Measurements from ENCODE around the gene NMT2. TPM values are rescaled to one million over a fixed set of nuclear protein-coding genes. Genes with fewer than 3 reads are reported as not detected.

Gene NMT2
- total RNA-seq, 1 donor from 2014 or later: 17.4 TPM

GRCh38 chr10:15201589-15202300 lies 33.3 kb upstream of the NMT2 start:
- Mint-ChIP-seq H3K4me3 (ENCODE audit: unreplicated experiment) (no peak overlapping the region), H3K27me3 (ENCODE audit: unreplicated experiment) (no peaks in the 10 kb centered on the region), H3K4me1 (ENCODE audit: unreplicated experiment) (peaks cover 47% of the 10 kb centered on the region), H3K36me3 (ENCODE audit: unreplicated experiment) (peaks cover 2% of the 10 kb centered on the region), H3K27ac (ENCODE audit: unreplicated experiment) (peak overlapping the region; percentile 63), H3K9me3 (ENCODE audit: unreplicated experiment) (no peaks in the 10 kb centered on the region)
- DNase-seq (ENCODE audit: extremely low spot score, unreplicated experiment): no peak
- TF ChIP-seq, protein P1, sequence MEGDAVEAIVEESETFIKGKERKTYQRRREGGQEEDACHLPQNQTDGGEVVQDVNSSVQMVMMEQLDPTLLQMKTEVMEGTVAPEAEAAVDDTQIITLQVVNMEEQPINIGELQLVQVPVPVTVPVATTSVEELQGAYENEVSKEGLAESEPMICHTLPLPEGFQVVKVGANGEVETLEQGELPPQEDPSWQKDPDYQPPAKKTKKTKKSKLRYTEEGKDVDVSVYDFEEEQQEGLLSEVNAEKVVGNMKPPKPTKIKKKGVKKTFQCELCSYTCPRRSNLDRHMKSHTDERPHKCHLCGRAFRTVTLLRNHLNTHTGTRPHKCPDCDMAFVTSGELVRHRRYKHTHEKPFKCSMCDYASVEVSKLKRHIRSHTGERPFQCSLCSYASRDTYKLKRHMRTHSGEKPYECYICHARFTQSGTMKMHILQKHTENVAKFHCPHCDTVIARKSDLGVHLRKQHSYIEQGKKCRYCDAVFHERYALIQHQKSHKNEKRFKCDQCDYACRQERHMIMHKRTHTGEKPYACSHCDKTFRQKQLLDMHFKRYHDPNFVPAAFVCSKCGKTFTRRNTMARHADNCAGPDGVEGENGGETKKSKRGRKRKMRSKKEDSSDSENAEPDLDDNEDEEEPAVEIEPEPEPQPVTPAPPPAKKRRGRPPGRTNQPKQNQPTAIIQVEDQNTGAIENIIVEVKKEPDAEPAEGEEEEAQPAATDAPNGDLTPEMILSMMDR (IDR thresholded peaks at IDR 0.05): no peak

GRCh38 chr10:15200626-15201025 lies 32.1 kb upstream of the NMT2 start:
- Mint-ChIP-seq H3K4me3 (ENCODE audit: unreplicated experiment) (no peak overlapping the region), H3K36me3 (ENCODE audit: unreplicated experiment) (peaks cover 1% of the 10 kb centered on the region), H3K9me3 (ENCODE audit: unreplicated experiment) (no peaks in the 10 kb centered on the region), H3K27ac (ENCODE audit: unreplicated experiment) (no peak overlapping the region), H3K4me1 (ENCODE audit: unreplicated experiment) (peaks cover 47% of the 10 kb centered on the region), H3K27me3 (ENCODE audit: unreplicated experiment) (no peaks in the 10 kb centered on the region)
- DNase-seq (ENCODE audit: extremely low spot score, unreplicated experiment): no peak
- TF ChIP-seq, protein P1 (IDR thresholded peaks at IDR 0.05): no peak

- Mint-ChIP-seq H3K27me3 (ENCODE audit: unreplicated experiment) (no peaks in the 10 kb centered on the region), H3K36me3 (ENCODE audit: unreplicated experiment) (peaks cover 1% of the 10 kb centered on the region), H3K9me3 (ENCODE audit: unreplicated experiment) (no peaks in the 10 kb centered on the region), H3K4me3 (ENCODE audit: unreplicated experiment) (no peak overlapping the region), H3K27ac (ENCODE audit: unreplicated experiment) (no peak overlapping the region), H3K4me1 (ENCODE audit: unreplicated experiment) (peaks cover 47% of the 10 kb centered on the region)
- TF ChIP-seq, protein P1 (IDR thresholded peaks at IDR 0.05): no peak
- DNase-seq (ENCODE audit: extremely low spot score, unreplicated experiment): no peak
Observed at GRCh38 chr10:15197911-15198310, 29.4 kb upstream of the NMT2 start.

GRCh38 chr10:15197276-15197675 lies 28.8 kb upstream of the NMT2 start:
- Mint-ChIP-seq H3K4me3 (ENCODE audit: unreplicated experiment) (no peak overlapping the region), H3K4me1 (ENCODE audit: unreplicated experiment) (peaks cover 42% of the 10 kb centered on the region)

More at GRCh38 chr10:15197276-15197675, 28.8 kb upstream of the NMT2 start:
- Mint-ChIP-seq H3K27ac (ENCODE audit: unreplicated experiment) (no peak overlapping the region), H3K36me3 (ENCODE audit: unreplicated experiment) (peaks cover 1% of the 10 kb centered on the region), H3K9me3 (ENCODE audit: unreplicated experiment) (no peaks in the 10 kb centered on the region), H3K27me3 (ENCODE audit: unreplicated experiment) (no peaks in the 10 kb centered on the region)
- DNase-seq (ENCODE audit: extremely low spot score, unreplicated experiment): no peak
- TF ChIP-seq, protein P1 (IDR thresholded peaks at IDR 0.05): no peak

Data from osteocyte (in vitro differentiated cells).